GM19025 (cell line): Measurements from ENCODE around the gene CHAD.
"Not testable (repeated sequence)": the region's sequence is repeated elsewhere in the genome, so short reads cannot be mapped to it uniquely, and the experiment has no call there.

Experiments used
- ATAC-seq: cut with Tn5 transposase; IDR thresholded peaks from one replicate; pipeline ENCODE4 v1.9.1; 2021; ENCODE audit warnings: mild to moderate bottlenecking, low read depth, moderate library complexity; ENCODE audit not compliant: unreplicated experiment

The CHAD gene

DNA sequence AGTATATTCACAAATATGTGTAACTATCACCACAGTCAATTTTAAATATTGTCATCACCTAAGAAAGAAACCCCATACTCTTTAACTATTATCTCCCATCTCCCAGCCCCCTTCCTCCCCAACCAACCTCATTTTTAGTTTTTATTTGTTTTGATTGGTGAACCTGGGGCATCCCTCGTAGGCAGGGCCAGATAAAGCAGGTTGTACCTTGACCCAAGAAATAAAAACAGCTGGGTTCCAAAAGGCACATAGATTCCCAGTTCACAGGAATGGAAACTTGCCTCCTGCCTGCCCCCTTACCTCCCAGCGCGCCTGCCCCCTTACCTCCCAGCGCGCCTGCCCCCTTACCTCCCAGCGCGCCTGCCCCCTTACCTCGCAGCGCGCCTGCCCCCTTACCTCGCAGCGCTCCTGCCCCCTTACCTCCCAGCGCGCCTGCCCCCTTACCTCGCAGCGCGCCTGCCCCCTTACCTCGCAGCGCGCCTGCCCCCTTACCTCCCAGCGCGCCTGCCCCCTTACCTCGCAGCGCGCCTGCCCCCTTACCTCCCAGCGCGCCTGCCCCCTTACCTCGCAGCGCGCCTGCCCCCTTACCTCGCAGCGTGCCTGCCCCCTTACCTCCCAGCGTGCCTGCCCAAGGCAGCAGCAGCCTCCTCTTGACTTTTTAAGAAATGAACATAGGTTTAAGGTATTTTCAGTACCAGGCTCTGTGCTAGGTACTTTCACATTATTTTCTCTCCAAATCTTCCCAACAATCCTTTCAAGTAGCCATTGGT, 7.3 kb upstream of the CHAD start:
- not testable (repeated sequence) for ATAC-seq

DNA sequence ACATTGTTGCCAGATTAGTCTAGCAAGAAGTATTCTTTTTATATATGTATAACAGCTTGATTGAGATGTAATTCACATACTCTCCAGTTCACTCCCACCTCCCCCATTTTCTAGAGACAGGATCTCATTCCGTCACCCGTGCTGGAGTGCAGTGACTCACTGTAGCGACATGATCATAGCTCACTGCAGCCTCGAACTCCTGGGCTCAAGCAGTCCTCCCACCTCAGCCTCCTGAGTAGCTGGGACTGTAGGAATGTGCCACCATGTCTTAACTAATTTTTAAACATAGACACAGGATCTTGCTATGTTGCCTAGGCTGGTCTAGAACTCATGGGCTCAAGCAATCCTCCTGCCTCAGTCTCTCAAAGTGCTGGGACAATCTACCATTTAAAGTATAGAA, 6.7 kb upstream of the CHAD start:
- ATAC-seq: no peak

DNA sequence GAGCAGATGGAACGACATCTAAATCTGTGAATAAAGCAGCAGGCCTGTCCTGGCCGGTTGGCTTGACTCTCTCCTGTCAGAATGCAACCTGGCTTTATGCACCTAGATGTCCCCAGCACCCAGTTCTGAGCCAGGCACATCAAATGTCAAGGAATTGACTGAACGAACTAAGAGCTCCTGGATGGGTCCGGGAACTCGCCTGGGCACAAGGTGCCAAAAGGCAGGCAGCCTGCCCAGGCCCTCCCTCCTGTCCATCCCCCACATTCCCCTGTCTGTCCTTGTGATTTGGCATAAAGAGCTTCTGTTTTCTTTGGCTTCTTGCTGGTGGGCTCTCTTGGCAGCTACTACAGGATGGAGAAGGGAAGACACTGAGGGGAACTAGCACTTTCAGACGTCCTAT, 5.8 kb upstream of the CHAD start:
- no peak for ATAC-seq

DNA sequence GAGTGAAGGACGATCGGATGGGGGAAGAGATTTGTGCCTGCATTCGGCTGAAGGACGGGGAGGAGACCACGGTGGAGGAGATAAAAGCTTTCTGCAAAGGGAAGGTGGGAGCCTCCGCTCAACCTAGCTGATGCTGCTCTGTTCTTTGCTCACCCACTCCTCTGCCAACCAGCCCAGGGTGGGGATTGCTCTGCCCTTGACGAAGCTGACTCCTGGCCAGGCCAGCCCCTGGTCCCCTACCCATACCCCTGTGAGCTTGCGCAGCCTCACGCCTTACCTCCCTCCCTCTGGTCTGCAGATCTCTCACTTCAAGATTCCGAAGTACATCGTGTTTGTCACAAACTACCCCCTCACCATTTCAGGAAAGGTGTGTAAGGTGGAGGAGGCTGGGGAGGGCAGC, 5.2 kb upstream of the CHAD start:
- no peak for ATAC-seq

DNA sequence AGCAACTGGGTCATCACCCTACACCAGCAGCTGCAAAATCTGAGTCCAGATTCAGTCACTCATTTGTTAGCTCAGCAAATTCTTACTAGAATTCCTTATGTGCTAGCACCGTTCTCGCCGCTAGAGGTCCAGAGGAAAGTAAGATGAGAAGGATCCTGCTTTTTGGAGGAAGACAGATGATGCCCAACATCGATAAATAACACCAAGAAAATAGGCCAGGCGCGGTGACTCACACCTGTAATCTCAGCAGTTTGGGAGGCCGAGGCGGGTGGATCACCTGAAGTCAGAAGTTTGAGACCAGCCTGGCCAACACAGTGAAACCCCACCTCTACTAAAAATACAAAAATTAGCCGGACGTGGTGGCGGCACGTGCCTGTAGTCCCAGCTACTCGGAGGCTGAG, 4.1 kb upstream of the CHAD start:
- not testable (repeated sequence) for ATAC-seq

DNA sequence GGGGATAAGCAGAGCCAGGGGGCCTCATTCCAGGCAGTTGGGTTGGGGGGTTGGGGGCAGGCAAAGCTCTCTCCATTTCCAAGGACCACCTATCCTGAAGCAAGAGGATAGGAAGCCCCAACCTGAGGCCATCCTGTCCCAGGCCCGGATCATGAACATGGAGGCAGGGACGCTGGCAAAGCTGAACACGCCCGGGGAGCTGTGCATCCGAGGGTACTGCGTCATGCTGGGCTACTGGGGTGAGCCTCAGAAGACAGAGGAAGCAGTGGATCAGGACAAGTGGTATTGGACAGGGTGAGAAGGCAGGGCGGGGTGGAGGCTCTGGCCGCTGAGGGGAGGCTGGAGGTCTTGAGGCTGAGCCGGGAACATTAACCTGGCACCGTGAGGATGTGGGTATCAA, 3.6 kb upstream of the CHAD start:
- ATAC-seq: no peak

DNA sequence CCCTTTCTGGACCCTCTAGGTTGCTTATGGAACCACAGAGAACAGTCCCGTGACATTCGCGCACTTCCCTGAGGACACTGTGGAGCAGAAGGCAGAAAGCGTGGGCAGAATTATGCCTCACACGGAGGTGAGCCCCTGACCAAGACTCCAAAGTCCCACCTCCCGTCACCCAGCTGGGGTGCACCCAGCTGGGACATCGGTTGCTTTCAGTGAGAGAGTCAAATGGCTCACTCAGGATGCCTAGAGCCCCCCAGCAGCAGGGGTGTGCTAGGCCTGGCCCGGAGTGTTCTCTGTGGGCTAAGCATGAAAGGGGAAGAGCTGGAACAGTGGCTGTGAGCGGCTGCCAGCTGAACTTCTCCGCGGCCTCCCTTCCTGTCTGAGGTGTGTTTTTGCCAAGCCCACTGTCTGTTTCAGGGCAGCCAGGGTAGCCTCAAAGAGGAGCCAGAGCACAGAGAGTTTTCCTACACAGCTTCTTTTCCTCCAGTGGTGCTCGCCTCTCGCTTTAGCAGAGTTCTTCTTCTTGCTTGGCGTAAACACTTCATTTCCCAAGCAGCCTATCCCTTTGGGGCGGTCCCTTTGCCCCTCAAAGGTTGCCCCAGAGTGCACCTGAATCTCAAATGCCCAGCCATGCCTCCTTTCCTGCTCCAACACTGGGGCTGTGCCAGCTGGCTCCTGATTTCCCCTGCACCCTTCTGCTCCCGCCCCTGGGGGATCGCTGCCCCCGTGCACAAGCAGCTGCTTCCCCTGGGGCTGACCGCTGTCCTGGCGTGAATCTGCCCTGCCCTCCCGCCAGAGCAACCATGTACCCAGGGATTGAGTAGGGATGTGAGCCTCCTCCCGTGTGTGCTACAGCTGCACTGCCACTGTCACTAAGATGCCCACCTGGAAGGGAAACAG, 2.6 kb upstream of the CHAD start:
- no peak for ATAC-seq

DNA sequence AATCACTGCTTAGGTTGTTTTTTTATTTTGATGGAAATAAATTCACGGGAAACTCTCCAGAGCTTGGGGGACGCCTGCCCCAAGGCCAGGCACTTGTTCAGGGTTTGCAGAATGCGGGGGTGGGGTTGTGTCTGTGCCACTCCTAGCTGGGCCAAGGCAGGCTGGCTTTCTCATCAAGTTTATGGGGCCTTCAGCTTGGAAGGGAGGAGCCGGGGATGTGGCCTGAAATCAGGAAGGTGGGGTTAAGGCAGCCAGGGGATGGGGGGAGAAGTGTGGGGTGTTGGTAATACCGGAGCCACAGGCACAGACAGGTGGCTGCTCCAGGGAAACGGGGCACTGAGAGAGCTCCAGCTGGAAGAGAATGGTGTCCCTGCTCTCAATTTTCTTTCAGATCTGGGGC, 1.7 kb upstream of the CHAD start:
- ATAC-seq: no peak

DNA sequence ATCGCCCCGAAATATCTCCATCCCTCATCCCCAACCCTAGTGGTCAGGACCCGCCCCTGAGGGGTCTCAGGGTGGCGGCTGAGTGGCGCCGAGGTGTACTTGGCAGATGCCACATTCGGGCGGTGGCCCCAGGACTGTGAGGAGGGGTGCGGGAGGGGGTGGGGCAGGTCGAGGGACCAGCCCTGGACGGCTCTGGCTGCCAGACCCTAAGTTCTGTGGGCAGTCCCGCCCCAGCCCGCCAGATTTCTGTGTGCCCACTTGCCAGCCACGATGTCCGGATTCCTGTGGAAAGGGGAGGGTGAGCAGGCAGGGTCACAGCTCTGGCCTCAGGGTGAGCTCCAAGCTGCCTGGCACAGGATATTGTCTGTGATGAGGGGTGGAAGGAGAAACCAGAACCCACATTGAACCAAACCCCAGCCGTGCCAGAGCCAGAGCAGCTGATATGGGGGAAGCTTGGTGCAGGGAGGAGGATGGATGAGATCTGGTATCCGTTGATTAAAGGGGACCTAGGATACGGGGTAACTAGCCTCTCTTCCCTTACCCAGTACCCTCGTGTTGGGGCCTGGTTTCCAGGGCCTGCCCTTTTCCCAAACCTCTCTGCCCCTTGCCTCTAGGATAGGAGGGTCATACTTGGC, 1.1 kb upstream of the CHAD start:
- ATAC-seq: no peak

DNA sequence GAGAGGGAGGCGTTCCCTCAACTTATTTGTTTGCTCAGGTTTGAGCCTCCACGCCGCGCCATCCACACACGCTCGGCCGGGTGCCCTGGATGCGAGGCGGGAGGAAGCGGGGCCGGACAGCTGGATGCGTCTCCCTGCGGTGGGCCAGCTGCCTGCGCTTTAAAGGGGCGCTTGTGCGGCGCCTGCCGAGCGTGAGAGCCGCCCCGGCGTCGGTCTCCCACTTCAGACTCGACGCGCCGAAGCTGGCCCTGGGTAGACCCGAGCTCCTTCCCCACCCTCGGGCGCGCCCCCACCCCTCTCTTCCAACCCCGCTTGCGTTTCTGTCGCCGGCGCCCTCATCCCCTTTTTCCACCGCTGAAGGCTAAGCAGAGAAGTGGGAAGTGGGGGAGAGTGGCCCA, 527 bp upstream of the CHAD start:
- no peak for ATAC-seq

DNA sequence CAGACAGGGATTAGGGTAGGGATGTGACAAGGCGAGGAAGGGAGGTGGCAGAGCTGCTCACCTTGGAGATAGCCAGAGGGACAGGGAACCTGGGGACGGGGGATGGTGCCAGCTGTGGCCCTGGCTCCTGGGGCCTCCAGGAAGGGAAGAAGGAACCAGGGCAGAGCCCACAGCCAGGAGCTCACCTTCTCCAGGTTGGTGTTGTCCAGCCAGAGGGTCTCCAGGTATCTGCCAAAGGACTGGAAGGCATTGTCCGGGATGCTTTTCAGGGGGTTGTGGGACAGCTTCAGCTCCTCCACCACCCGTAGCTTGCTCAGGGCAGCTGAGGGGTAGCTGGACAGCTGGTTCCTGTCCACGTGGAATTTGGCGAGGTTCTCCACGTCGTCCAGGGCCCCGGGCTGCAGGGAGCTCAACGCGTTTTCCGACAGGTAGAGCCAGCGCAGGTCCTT, 801 bp downstream of the CHAD start:
- no peak for ATAC-seq

DNA sequence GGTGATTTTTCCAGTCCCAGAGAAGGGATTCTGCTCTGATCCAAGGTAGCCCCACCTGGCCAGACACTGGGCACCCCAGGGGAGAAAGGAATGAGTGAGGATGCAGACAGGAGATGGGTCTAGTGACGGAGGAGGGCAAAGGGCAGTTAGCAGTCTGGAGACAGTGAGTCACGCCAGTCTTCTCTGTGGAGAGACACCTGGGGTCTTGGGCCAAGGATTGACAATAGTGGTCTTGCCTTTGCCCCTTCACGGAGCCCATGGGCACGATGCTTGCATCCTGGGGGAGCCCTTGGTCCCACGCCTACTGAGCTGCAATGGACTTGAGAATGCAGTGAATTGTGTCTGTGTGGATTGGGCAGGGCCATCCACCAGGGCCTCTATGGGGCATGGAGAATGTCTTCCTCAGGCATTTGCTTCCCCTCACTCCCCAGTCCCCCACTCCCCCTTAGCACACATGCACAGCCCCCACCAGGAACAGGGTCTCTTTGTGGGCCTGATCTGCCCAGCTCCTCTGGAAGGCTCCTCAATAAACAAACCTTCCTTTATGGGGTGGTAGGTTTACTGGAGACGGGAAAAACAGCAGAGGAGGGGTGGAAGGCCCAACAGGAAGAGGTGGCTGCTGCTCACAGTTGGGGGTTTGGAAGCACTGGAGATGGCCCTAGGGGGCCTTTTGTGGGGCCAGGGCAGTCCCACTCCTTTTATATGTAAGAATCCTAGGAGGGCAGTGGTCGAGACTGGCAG, 1.4 kb downstream of the CHAD start:
- no peak for ATAC-seq

DNA sequence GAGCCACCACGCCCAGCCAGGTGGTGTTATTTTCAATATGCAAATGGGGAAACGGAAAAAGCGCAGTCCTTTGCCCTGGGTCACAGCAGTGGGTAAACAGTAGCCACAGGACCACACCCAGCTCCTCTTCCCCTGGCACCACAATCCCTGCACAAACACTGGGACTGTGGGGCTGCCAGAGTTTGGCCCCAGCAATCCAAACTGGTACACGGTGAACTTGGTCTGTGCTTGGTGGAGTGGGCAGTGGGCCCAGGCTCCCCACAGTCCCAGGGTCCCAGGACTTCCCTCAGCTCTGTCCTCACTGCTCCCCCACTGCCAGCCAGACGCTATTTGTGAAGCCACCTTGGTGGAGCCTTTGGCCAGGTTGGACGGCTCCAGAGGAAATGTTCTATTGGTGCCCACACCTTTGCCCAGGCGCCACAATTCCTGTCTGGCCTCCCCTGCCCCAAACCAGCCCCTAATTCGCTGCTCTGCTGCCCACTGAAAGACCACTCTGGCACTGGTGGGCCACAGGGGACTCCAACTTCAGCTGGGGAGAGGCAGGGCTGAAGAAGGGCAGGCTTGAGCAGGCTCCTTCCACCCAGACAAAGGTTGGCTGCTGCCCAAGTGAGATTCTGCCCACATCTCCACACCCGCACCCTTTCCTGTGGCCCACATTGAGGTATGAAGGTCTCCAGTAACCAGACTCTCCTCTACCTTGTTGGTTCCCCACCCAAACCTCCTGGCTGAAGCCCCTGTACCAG, 2.1 kb downstream of the CHAD start:
- no peak for ATAC-seq

DNA sequence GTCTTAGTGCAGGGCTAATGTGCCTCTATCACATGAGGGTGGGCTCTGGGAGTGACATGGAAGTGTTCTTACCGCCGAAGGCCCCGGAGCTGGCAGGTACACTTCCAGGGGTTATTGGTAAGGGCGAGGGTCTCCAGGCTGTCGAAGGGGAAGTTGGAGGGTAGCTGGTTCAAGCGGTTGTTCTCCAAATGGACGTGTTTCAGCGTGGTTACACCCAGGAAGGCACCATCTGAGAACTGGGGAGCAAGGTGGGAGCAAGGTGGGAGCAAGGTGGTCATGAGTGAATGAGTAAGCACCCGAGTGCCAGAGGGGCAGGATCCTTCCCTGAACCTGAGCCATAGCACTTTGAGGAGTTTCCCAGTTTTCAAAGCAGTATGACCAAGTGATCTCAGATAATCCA, 3.0 kb downstream of the CHAD start:
- no peak for ATAC-seq

DNA sequence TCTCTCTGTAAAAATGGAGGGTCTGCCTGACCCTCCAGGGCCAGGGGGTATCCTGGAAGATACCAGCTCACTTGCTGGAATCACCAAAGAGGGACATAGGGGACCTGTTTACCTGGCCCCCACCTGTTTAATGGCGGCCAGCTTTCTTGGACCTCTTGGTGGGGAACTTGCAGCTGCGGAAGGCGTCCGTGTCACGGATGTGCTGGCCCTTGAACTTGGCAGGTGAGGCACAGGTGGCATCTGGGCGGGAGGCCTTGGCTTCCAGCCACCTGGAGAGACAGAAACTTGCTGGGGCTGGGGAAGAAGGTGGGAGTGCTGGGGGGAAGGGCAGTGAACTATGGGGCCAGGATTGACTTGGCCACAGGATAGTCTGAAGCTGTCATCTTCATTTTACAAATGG, 3.5 kb downstream of the CHAD start:
- no peak for ATAC-seq

DNA sequence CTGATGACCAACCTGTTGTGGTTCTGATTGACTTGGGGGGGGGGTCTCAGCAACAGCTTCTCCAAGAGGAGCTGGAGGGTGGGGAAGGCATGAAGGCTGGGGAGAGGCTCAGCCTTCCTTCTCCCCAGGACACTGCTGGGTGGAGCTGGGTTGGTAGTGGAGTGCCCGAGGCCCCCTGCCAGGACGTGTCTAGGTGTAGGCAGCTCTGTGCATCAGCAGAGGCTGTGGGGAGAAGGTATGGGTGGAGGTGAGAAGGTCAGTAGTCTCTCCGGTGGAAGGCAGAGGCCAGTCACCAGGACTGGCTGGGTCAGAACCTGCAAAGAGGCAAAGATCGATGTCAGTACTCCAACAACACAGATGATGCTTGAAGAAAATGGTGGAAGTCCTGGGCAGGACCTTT, 3.9 kb downstream of the CHAD start:
- ATAC-seq: no peak

DNA sequence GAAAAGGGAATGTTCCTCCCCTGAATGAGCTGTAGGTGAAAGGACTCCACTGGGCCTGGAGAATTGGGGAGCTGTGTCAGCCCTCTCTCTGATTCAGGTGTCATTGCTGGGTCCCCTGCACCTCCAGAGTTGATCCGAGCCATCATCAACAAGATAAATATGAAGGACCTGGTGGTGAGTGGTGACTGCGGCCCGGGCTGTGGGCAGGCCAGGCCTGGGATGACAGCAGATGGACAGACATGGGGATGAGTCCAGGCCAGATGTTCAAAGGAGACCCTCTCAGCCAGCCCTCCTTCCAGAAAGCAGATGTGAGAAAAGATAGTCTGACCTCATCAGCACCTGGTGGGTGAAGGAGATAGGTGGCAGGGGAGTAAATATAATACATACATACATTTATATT, 4.6 kb downstream of the CHAD start:
- no peak for ATAC-seq

DNA sequence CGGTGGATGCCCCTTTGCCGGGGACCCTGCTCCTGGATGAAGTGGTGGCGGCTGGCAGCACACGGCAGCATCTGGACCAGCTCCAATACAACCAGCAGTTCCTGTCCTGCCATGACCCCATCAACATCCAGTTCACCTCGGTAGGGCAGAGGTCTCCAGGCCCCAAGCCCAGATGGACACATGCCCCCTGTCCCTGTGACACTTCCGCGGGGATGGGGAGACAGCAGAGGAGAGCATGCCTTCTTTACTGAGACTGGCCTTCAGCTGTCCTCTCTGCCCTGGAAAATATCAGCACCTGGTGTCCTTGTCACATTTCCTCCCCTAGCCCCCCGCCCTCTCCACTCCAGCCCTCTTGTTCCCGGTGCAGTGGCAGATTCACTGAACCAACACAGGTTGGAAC, 6.2 kb downstream of the CHAD start:
- no peak for ATAC-seq

DNA sequence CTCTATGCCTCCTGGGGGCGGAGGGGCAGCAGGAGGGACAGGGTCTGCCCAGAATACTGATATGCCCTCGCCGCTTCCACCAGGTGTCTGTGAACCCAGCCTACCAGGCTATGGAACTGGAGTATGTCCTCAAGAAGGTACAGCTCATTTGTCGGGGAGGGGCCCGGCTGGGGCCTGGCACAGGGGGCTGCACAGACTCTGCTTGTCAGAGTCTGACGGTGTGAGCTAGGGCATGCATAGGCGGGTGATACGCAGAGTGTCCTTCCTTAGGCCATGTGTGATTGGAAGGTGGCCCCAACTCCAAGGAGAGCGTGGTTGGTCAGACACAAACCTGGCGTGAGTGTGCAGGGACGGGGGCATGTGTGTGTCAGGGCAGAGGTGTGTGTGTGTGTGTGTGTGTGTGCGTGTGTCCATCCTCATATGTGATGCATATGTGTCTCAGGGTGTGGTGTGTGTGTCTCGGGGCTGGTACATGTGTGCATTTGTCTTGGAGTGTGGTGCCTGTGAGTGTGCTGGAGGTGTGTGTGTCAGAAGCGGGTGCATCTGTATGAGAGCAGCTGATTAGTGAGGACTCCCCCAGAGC, 7.0 kb downstream of the CHAD start:
- ATAC-seq: no peak
